Stimulated activated naive B cell treated with anti-CD40 and anti-IgM and Interleukin-4, amounts not matched to agents 10 μg/mL and 1 μg/mL and 100 μg/mL, for 72 hours (primary cell): ENCODE data around the gene FOXJ1.

ENCODE experiments used
- ATAC-seq, 2 donors: fragments of 150-1000 bp; cut with Tn5 transposase; replicated peaks; 2 replicates each; pipeline ENCODE4 v1.10.0; 2021; ENCODE audit warnings: moderate library complexity in 1 of 2
- DNase-seq: peaks from one replicate; pipeline ENCODE4 v3.0.0; 2021
- H3K27ac Mint-ChIP-seq: one replicate; pipeline ENCODE4 v1.8.0; 2022; ENCODE audit warnings: mild to moderate bottlenecking, mixed read lengths
- H3K27me3 Mint-ChIP-seq, 2 donors: one replicate each; pipeline ENCODE4 v1.8.0; 2022; ENCODE audit warnings: mixed read lengths in 2 of 2
- H3K36me3 Mint-ChIP-seq, 2 donors: one replicate each; pipeline ENCODE4 v1.8.0; 2022; ENCODE audit warnings: mixed read lengths in 2 of 2, mild to moderate bottlenecking in 1 of 2
- H3K4me1 Mint-ChIP-seq, 2 donors: one replicate each; pipeline ENCODE4 v1.8.0; 2022; ENCODE audit warnings: mixed read lengths in 2 of 2, mild to moderate bottlenecking in 1 of 2
- H3K4me3 Mint-ChIP-seq, 2 donors: one replicate each; pipeline ENCODE4 v1.8.0; 2022; ENCODE audit warnings: mild to moderate bottlenecking in 2 of 2, mixed read lengths in 2 of 2, moderate library complexity in 1 of 2
- H3K9me3 Mint-ChIP-seq, 2 donors: one replicate each; pipeline ENCODE4 v1.8.0; 2022; ENCODE audit warnings: mixed read lengths in 2 of 2, mild to moderate bottlenecking in 1 of 2

FOXJ1 gene

GRCh38 chr17:76131692-76132573 is 9.1 kb downstream of the FOXJ1 start:
- no peak overlapping the region for H3K4me3 Mint-ChIP-seq
- no peak for DNase-seq
- H3K9me3 Mint-ChIP-seq = no peaks in the 10 kb centered on the region
- H3K27ac Mint-ChIP-seq = no peak overlapping the region
- H3K4me1 Mint-ChIP-seq = peaks cover 8 to 20% of the 10 kb centered on the region in 2 donors
- no peak for ATAC-seq
- no peaks in the 10 kb centered on the region for H3K36me3 Mint-ChIP-seq
- peaks cover 16 to 18% of the 10 kb centered on the region in 2 donors for H3K27me3 Mint-ChIP-seq

- peaks cover 11 to 27% of the 10 kb centered on the region in 2 donors for H3K4me1 Mint-ChIP-seq
- peaks cover 16 to 18% of the 10 kb centered on the region in 2 donors for H3K27me3 Mint-ChIP-seq
- no peak for ATAC-seq
- DNase-seq = no peak
- no peaks in the 10 kb centered on the region for H3K9me3 Mint-ChIP-seq
- no peak overlapping the region for H3K27ac Mint-ChIP-seq
- no peaks in the 10 kb centered on the region for H3K36me3 Mint-ChIP-seq
- H3K4me3 Mint-ChIP-seq = no peak overlapping the region
These were observed 9.9 kb downstream of the FOXJ1 start for GRCh38 chr17:76131051-76131691.

GRCh38 chr17:76130473-76130872 is 10.6 kb downstream of the FOXJ1 start:
- DNase-seq (no peak), ATAC-seq (no peak)
- Mint-ChIP-seq H3K4me1 (peaks cover 11 to 26% of the 10 kb centered on the region in 2 donors), H3K4me3 (no peak overlapping the region), H3K27ac (no peak overlapping the region), H3K27me3 (peaks cover 16 to 18% of the 10 kb centered on the region in 2 donors), H3K36me3 (no peaks in the 10 kb centered on the region), H3K9me3 (no peaks in the 10 kb centered on the region)

- H3K4me3 Mint-ChIP-seq = no peak overlapping the region
- peaks cover 0 to 4% of the 10 kb centered on the region in 2 donors for H3K36me3 Mint-ChIP-seq
- no peak for ATAC-seq
These were observed 15.1 kb downstream of the FOXJ1 start for GRCh38 chr17:76125922-76126321.

GRCh38 chr17:76125391-76125675 is 15.7 kb downstream of the FOXJ1 start:
- Mint-ChIP-seq H3K4me3 (no peak overlapping the region), H3K9me3 (peaks cover 0 to 4% of the 10 kb centered on the region in 2 donors), H3K27me3 (peaks cover 0 to under 1% of the 10 kb centered on the region in 2 donors), H3K27ac (no peak overlapping the region), H3K4me1 (peaks cover 26 to 41% of the 10 kb centered on the region in 2 donors), H3K36me3 (peaks cover 0 to 4% of the 10 kb centered on the region in 2 donors)
- no peak for DNase-seq
- no peak for ATAC-seq

More at GRCh38 chr17:76125922-76126321, 15.1 kb downstream of the FOXJ1 start:
- peaks cover 0 to 4% of the 10 kb centered on the region in 2 donors for H3K9me3 Mint-ChIP-seq
- peaks cover 23 to 43% of the 10 kb centered on the region in 2 donors for H3K4me1 Mint-ChIP-seq
- H3K27ac Mint-ChIP-seq = no peak overlapping the region
- DNase-seq = no peak
- peaks cover 4 to 6% of the 10 kb centered on the region in 2 donors for H3K27me3 Mint-ChIP-seq

- ATAC-seq = no peak
- Mint-ChIP-seq H3K9me3 (peaks cover 0 to 4% of the 10 kb centered on the region in 2 donors), H3K4me3 (no peak overlapping the region), H3K4me1 (peaks cover 26 to 41% of the 10 kb centered on the region in 2 donors), H3K27ac (peak overlapping the region; percentile 39), H3K27me3 (no peaks in the 10 kb centered on the region), H3K36me3 (peaks cover 0 to 4% of the 10 kb centered on the region in 2 donors)
- no peak for DNase-seq
These were observed 16.3 kb downstream of the FOXJ1 start for GRCh38 chr17:76124582-76125390.

GRCh38 chr17:76123749-76124581 is 17.1 kb downstream of the FOXJ1 start:
- peaks cover 0 to 4% of the 10 kb centered on the region in 2 donors for H3K9me3 Mint-ChIP-seq
- ATAC-seq (no peak), DNase-seq (no peak)
- H3K27ac Mint-ChIP-seq = no peak overlapping the region
- H3K4me3 Mint-ChIP-seq = no peak overlapping the region
- H3K36me3 Mint-ChIP-seq = peaks cover 0 to 4% of the 10 kb centered on the region in 2 donors
- no peaks in the 10 kb centered on the region for H3K27me3 Mint-ChIP-seq
- peaks cover 30 to 48% of the 10 kb centered on the region in 2 donors for H3K4me1 Mint-ChIP-seq

- peaks cover 30 to 48% of the 10 kb centered on the region in 2 donors for H3K4me1 Mint-ChIP-seq
- DNase-seq (no peak), ATAC-seq (no peak)
- H3K36me3 Mint-ChIP-seq = peaks cover 0 to 4% of the 10 kb centered on the region in 2 donors
- H3K4me3 Mint-ChIP-seq = peak overlapping the region; percentile 31 to 34
- peaks cover 0 to 4% of the 10 kb centered on the region in 2 donors for H3K9me3 Mint-ChIP-seq
- H3K27me3 Mint-ChIP-seq = no peaks in the 10 kb centered on the region
- peak overlapping the region; percentile 76 for H3K27ac Mint-ChIP-seq
These were observed 17.9 kb downstream of the FOXJ1 start for GRCh38 chr17:76123191-76123499.

- Mint-ChIP-seq H3K27me3 (no peaks in the 10 kb centered on the region), H3K27ac (peak overlapping the region; percentile 90), H3K36me3 (peaks cover 0 to 4% of the 10 kb centered on the region in 2 donors), H3K4me1 (peaks cover 30 to 48% of the 10 kb centered on the region in 2 donors), H3K9me3 (peaks cover 0 to 4% of the 10 kb centered on the region in 2 donors), H3K4me3 (peak overlapping the region; percentile 63 to 78)
- no peak for ATAC-seq
- DNase-seq = no peak
These were observed 18.4 kb downstream of the FOXJ1 start for GRCh38 chr17:76122431-76123190.

- peak overlapping the region; percentile 63 to 78 for H3K4me3 Mint-ChIP-seq
- no peak for DNase-seq
- peaks cover 0 to 4% of the 10 kb centered on the region in 2 donors for H3K36me3 Mint-ChIP-seq
- H3K9me3 Mint-ChIP-seq = peaks cover 0 to 4% of the 10 kb centered on the region in 2 donors
- H3K27ac Mint-ChIP-seq = peak overlapping the region; percentile 93
- H3K27me3 Mint-ChIP-seq = no peaks in the 10 kb centered on the region
- H3K4me1 Mint-ChIP-seq = peaks cover 30 to 44% of the 10 kb centered on the region in 2 donors
- peak; percentile 36 to 38 for ATAC-seq
These were observed 19.1 kb downstream of the FOXJ1 start for GRCh38 chr17:76121932-76122430.

GRCh38 chr17:76120658-76121008 is 20.4 kb downstream of the FOXJ1 start:
- Mint-ChIP-seq H3K36me3 (peaks cover 0 to 4% of the 10 kb centered on the region in 2 donors), H3K4me1 (peaks cover 27 to 37% of the 10 kb centered on the region in 2 donors), H3K4me3 (no peak overlapping the region), H3K27me3 (no peaks in the 10 kb centered on the region), H3K9me3 (peaks cover 0 to 4% of the 10 kb centered on the region in 2 donors), H3K27ac (no peak overlapping the region)
- no peak for ATAC-seq
- no peak for DNase-seq

GRCh38 chr17:76119409-76120371 is 21.4 kb downstream of the FOXJ1 start:
- no peaks in the 10 kb centered on the region for H3K27me3 Mint-ChIP-seq
- ATAC-seq = no peak
- H3K27ac Mint-ChIP-seq = no peak overlapping the region
- no peak for DNase-seq
- peaks cover 0 to 4% of the 10 kb centered on the region in 2 donors for H3K36me3 Mint-ChIP-seq
- peaks cover 26 to 37% of the 10 kb centered on the region in 2 donors for H3K4me1 Mint-ChIP-seq
- H3K9me3 Mint-ChIP-seq = peaks cover 0 to 4% of the 10 kb centered on the region in 2 donors
- no peak overlapping the region for H3K4me3 Mint-ChIP-seq
